Thoracic aorta (tissue), 2 donors: Measurements from ENCODE around the gene SLC25A13. TPM values are rescaled to one million over a fixed set of nuclear protein-coding genes. Genes with fewer than 3 reads are reported as not detected.
"Not testable (repeated sequence)": the region's sequence is repeated elsewhere in the genome, so short reads cannot be mapped to it uniquely, and the experiment has no call there.

ENCODE experiments used
- ATAC-seq: fragments of 150-250 bp; one replicate; pipeline ENCODE4 v1.8.0; 2017; ENCODE audit warnings: low read depth; ENCODE audit not compliant: insufficient number of reproducible peaks, low FRiP score
- DNase-seq: peaks from one replicate; pipeline ENCODE4 v3.0.0-alpha.2; 2020; ENCODE audit warnings: low spot score
- H3K27ac ChIP-seq, 2 donors: fragments of 200-600 bp; sonication (generic); 1 replicate in 1 of 2; 2 replicates in 1 of 2; pipeline ENCODE4 v1.5.1; 2016; ENCODE audit warnings: mild to moderate bottlenecking in 2 of 2, moderate library complexity in 2 of 2
- H3K27me3 ChIP-seq: fragments of 200-600 bp; sonication (generic); replicated peaks from 2 replicates; pipeline ENCODE4 v1.6.0; 2016; ENCODE audit warnings: mild to moderate bottlenecking; ENCODE audit not compliant: insufficient read depth
- H3K36me3 ChIP-seq: fragments of 200-600 bp; sonication (generic); one replicate; pipeline ENCODE4 v1.5.1; 2016
- H3K4me1 ChIP-seq, 2 donors: fragments of 200-600 bp; sonication (generic); 1 replicate in 1 of 2; 2 replicates in 1 of 2; pipeline versions ENCODE4 v1.5.1 to v1.6.0; 2016; ENCODE audit warnings: low read depth in 2 of 2, mild to moderate bottlenecking in 1 of 2; ENCODE audit not compliant: control insufficient read depth in 1 of 2
- H3K4me3 ChIP-seq: fragments of 200-600 bp; sonication (generic); 2 replicates; pipeline ENCODE4 v1.5.1; 2016; ENCODE audit warnings: mild to moderate bottlenecking
- H3K9me3 ChIP-seq: fragments of 200-600 bp; sonication (generic); 2 replicates; pipeline ENCODE4 v1.5.1; 2016
- total RNA-seq, 2 donors: library from RNA; depleted of rRNA; stranded (reverse); fragments of >200 nt; gene quantifications; one replicate each; pipeline versions ENCODE4 v1.1.0 to v1.2.3, GENCODE V29; 2016
- TF ChIP-seq, protein P1 (sequence below): fragments of 200-600 bp; sonication (generic); IDR thresholded peaks from one replicate; pipeline ENCODE4 v1.5.1; 2019; ENCODE audit warnings: antibody characterized with exemption

The SLC25A13 gene
- total RNA-seq, 2 donors from 2014 or later, result 18.5 to 24.2 TPM

DNA sequence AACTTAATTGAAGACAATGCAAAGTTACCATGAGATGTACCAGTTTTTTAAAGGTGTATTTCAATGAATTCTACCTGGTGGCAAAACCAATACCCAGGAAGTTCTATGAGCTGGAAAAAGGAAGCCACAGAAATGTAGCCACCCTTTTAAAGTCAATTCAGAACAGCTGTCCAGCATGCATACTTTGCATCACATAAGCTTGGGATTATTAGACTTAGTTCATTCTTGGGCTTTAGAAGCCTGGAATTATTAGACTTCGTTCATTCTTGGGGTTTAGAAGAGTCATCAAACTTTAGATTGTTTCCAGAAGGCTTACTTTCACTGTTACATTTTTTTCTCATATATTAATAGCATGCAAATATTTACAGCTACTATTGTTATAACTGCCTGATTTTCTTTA lies 20.9 kb downstream of the SLC25A13 start:
- Histone ChIP-seq H3K4me3 (no peak overlapping the region), H3K27me3 (no peaks in the 10 kb centered on the region), H3K9me3 (no peaks in the 10 kb centered on the region), H3K27ac (no peak overlapping the region), H3K4me1 (peaks cover 3% of the 10 kb centered on the region in 2 donors), H3K36me3 (no peaks in the 10 kb centered on the region)
- DNase-seq, result no peak
- no peak for ATAC-seq
- TF ChIP-seq, protein P1, sequence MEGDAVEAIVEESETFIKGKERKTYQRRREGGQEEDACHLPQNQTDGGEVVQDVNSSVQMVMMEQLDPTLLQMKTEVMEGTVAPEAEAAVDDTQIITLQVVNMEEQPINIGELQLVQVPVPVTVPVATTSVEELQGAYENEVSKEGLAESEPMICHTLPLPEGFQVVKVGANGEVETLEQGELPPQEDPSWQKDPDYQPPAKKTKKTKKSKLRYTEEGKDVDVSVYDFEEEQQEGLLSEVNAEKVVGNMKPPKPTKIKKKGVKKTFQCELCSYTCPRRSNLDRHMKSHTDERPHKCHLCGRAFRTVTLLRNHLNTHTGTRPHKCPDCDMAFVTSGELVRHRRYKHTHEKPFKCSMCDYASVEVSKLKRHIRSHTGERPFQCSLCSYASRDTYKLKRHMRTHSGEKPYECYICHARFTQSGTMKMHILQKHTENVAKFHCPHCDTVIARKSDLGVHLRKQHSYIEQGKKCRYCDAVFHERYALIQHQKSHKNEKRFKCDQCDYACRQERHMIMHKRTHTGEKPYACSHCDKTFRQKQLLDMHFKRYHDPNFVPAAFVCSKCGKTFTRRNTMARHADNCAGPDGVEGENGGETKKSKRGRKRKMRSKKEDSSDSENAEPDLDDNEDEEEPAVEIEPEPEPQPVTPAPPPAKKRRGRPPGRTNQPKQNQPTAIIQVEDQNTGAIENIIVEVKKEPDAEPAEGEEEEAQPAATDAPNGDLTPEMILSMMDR, result no peak

DNA sequence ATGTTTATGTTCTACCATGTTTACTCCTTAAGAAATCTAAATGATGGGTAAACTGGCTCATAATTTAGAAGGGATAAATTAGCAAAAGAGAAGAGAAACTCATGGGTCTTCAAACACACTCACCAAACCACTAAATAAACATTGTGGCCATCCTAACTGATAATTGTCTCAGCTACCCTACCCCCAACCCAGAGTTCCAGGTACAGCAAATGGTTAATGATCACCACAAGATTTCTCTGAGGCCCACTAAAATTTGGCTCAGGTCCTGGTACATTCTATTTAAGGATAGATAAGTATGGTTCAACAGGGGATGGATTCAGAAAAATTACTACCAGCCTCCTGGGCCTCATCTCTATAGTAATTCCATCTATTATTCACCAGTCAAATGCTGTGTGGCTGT lies 21.4 kb downstream of the SLC25A13 start:
- ATAC-seq, result no peak

DNA sequence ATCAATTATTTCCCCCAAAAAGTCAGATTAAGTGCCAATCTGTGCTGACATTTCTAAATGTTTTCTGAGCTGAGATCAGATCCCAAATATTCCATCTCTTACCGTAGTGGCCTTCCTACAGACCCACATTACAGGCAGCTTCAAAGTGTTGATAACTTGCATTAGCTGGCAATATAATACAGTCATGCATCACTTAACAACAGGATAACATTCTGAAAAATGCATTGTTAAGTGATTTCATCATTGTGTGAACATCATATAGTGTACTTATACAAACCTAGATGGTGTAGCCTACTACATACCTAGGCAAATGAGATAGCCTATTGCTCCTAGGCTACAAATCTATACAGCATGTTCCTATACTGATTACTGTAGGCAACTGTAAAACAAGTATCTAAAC lies 22.4 kb downstream of the SLC25A13 start:
- DNase-seq, result no peak
- Histone ChIP-seq H3K27me3 (no peaks in the 10 kb centered on the region), H3K9me3 (no peaks in the 10 kb centered on the region), H3K4me3 (no peak overlapping the region), H3K27ac (no peak overlapping the region), H3K36me3 (no peaks in the 10 kb centered on the region), H3K4me1 (peaks cover 3% of the 10 kb centered on the region in 2 donors)
- ATAC-seq, result no peak
- TF ChIP-seq, protein P1, result no peak

More for the DNA sequence above, 21.4 kb downstream of the SLC25A13 start:
- Histone ChIP-seq H3K36me3 (no peaks in the 10 kb centered on the region), H3K27me3 (no peaks in the 10 kb centered on the region), H3K9me3 (no peaks in the 10 kb centered on the region), H3K4me3 (no peak overlapping the region), H3K4me1 (peaks cover 3% of the 10 kb centered on the region in 2 donors), H3K27ac (no peak overlapping the region)
- TF ChIP-seq, protein P1, result no peak
- no peak for DNase-seq

DNA sequence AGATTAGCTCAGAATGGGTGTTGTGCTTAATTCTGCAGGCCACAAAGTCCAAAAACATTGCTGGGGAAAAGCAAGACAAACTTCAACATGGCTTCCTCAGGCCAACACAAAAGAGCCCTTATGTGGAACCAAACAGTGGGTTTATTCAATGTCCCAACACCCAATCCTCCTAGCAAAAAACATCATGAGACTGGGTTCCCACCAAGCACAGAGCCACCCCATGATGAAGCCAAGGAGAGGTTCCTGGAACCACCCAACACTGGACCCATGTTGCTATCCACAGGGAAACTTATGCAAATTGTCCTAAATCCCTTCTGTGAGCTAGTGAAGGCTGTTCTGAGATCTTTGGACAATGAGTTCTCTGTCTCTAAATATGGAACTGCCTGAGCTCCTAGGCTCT lies 24.0 kb downstream of the SLC25A13 start:
- Histone ChIP-seq H3K9me3 (no peaks in the 10 kb centered on the region), H3K36me3 (no peaks in the 10 kb centered on the region), H3K27ac (no peak overlapping the region), H3K4me3 (no peak overlapping the region), H3K4me1 (no peaks in the 10 kb centered on the region), H3K27me3 (no peaks in the 10 kb centered on the region)
- TF ChIP-seq, protein P1, result no peak
- no peak for ATAC-seq
- no peak for DNase-seq

DNA sequence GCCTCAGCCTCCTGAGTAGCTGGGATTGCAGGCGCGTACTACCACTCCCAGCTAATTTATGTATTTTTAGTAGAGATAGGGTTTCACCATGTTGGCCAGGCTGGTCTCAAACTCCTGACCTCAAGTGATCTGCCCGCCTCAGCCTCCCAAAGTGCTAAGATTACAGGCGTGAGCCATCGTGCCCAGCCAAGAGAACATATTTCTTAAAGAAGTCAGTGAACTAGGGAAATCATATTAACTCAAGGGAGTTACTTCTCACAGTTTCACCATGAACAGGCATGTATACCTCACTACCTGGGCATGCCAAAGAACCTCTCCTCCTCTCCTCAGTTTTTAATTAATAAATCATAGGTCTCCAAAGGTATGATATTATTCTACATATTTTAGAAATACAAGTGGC lies 24.5 kb downstream of the SLC25A13 start:
- not testable (repeated sequence) for H3K4me1 ChIP-seq, H3K27me3 ChIP-seq, H3K4me3 ChIP-seq, H3K27ac ChIP-seq, ATAC-seq, DNase-seq, H3K36me3 ChIP-seq, H3K9me3 ChIP-seq

DNA sequence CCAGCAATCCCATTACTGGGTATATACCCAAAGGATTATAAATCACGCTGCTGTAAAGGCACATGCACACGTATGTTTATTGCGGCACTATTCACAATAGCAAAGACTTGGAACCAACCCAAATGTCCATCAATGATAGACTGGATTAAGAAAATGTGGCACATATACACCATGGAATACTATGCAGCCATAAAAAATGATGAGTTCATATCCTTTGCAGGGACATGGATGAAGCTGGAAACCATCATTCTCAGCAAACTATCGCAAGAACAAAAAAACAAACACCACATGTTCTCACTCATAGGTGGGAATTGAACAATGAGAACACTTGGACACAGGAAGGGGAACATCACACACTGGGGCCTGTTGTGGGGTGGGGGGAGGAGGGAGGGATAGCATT lies 28.0 kb downstream of the SLC25A13 start:
- H3K36me3 ChIP-seq, H3K27ac ChIP-seq, DNase-seq, H3K27me3 ChIP-seq, H3K4me1 ChIP-seq, H3K4me3 ChIP-seq, H3K9me3 ChIP-seq, ATAC-seq: not testable (repeated sequence)
